CD14-positive monocyte (primary cell): Measurements from ENCODE around the gene DIS3L2. TPM values are rescaled to one million over a fixed set of nuclear protein-coding genes. Genes with fewer than 3 reads are reported as not detected.
A peak's percentile ranks its signal among the peaks of the same experiment; 100 is the strongest.
"Not testable (repeated sequence)": the region's sequence is repeated elsewhere in the genome, so short reads cannot be mapped to it uniquely, and the experiment has no call there.

Experiments used
- DNase-seq, 3 donors: peaks; one replicate each; pipeline ENCODE4 v3.0.0-alpha.2; 2011 to 2022
- H2AFZ ChIP-seq: 2 replicates; pipeline ENCODE4 v1.6.0; 2012; ENCODE audit warnings: mild to moderate bottlenecking, low read depth, low read length, inconsistent platforms; ENCODE audit not compliant: insufficient read depth, poor library complexity, severe bottlenecking
- H3K27ac ChIP-seq, 2 donors: 1 replicate in 1 of 2; 2 replicates in 1 of 2; pipeline ENCODE4 v1.5.1; 2012 to 2013; ENCODE audit warnings: low read length in 2 of 2, control low read depth in 1 of 2, inconsistent platforms in 1 of 2, low read depth in 1 of 2, mild to moderate bottlenecking in 1 of 2
- H3K27me3 ChIP-seq, 2 donors: one replicate each; pipeline versions ENCODE4 v1.6.0 to v1.6.1; 2011 to 2013; ENCODE audit warnings: low read length in 2 of 2; ENCODE audit not compliant: control insufficient read depth in 2 of 2, insufficient read depth in 2 of 2
- H3K36me3 ChIP-seq, 2 donors: replicated peaks in 1 of 2; 1 replicate in 1 of 2; 2 replicates in 1 of 2; pipeline versions ENCODE4 v1.5.1 to v1.6.1; 2012 to 2013; ENCODE audit warnings: low read length in 2 of 2, control low read depth in 1 of 2, inconsistent platforms in 1 of 2, mild to moderate bottlenecking in 1 of 2; ENCODE audit not compliant: insufficient read depth in 2 of 2, control insufficient read depth in 1 of 2
- H3K4me1 ChIP-seq, 2 donors: 1 replicate in 1 of 2; 2 replicates in 1 of 2; pipeline versions ENCODE4 v1.5.1 to v1.6.1; 2012 to 2013; ENCODE audit warnings: low read length in 2 of 2, control low read depth in 1 of 2, inconsistent platforms in 1 of 2, mild to moderate bottlenecking in 1 of 2, moderate library complexity in 1 of 2; ENCODE audit not compliant: insufficient read depth in 2 of 2, control insufficient read depth in 1 of 2
- H3K4me2 ChIP-seq: replicated peaks from 2 replicates; pipeline ENCODE3; 2012; ENCODE audit warnings: low read length, moderate library complexity, mild to moderate bottlenecking; ENCODE audit not compliant: poor library complexity, severe bottlenecking; ENCODE audit errors: extremely low read depth
- H3K4me3 ChIP-seq, 3 experiments: fragments of 200-600 bp in 1 of 3; sonication (generic) in 1 of 3; replicated peaks in 1 of 3; 1 replicate in 2 of 3; 2 replicates in 1 of 3; pipeline ENCODE4 v1.5.1; 2011 to 2013; ENCODE audit warnings: low read length in 3 of 3, mild to moderate bottlenecking in 3 of 3, control low read depth in 2 of 3, low read depth in 2 of 3, inconsistent platforms in 1 of 3, moderate library complexity in 1 of 3
- H3K79me2 ChIP-seq: 2 replicates; pipeline ENCODE4 v1.6.0; 2012; ENCODE audit warnings: mild to moderate bottlenecking, control low read depth, inconsistent platforms, low read length, moderate library complexity; ENCODE audit not compliant: insufficient read depth
- H3K9ac ChIP-seq: 2 replicates; pipeline ENCODE4 v1.6.0; 2017; ENCODE audit warnings: low read length, mild to moderate bottlenecking; ENCODE audit not compliant: insufficient read depth, poor library complexity, severe bottlenecking
- H3K9me3 ChIP-seq, 2 donors: replicated peaks in 1 of 2; 1 replicate in 1 of 2; 2 replicates in 1 of 2; pipeline versions ENCODE4 v1.5.1 to v1.6.1; 2012 to 2013; ENCODE audit warnings: low read length in 2 of 2, control low read depth in 1 of 2; ENCODE audit not compliant: control insufficient read depth in 1 of 2, insufficient read depth in 1 of 2
- H4K20me1 ChIP-seq: 2 replicates; pipeline ENCODE4 v1.6.0; 2012; ENCODE audit warnings: mild to moderate bottlenecking, low read length, control low read depth, moderate library complexity; ENCODE audit not compliant: insufficient read depth
- H3K27ac Mint-ChIP-seq, 7 donors: one replicate each; pipeline ENCODE4 v1.8.0; 2020; ENCODE audit warnings: mild to moderate bottlenecking in 7 of 7, mixed read lengths in 7 of 7, moderate library complexity in 6 of 7, inconsistent platforms in 2 of 7
- H3K27me3 Mint-ChIP-seq, 3 donors: one replicate each; pipeline ENCODE4 v1.8.0; 2021 to 2022; ENCODE audit warnings: low read depth in 3 of 3, mild to moderate bottlenecking in 3 of 3, mixed read lengths in 3 of 3, moderate library complexity in 3 of 3, inconsistent platforms in 1 of 3
- H3K36me3 Mint-ChIP-seq, 2 donors: one replicate each; pipeline ENCODE4 v1.8.0; 2020; ENCODE audit warnings: mixed read lengths in 2 of 2, inconsistent platforms in 1 of 2, mild to moderate bottlenecking in 1 of 2
- H3K4me1 Mint-ChIP-seq: one replicate; pipeline ENCODE4 v1.8.0; 2020; ENCODE audit warnings: mild to moderate bottlenecking, mixed read lengths
- H3K4me3 Mint-ChIP-seq, 2 donors: one replicate each; pipeline ENCODE4 v1.8.0; 2020; ENCODE audit warnings: mild to moderate bottlenecking in 2 of 2, mixed read lengths in 2 of 2, moderate library complexity in 1 of 2
- H3K9me3 Mint-ChIP-seq, 7 donors: one replicate each; pipeline ENCODE4 v1.8.0; 2020 to 2022; ENCODE audit warnings: mixed read lengths in 7 of 7, mild to moderate bottlenecking in 6 of 7, moderate library complexity in 6 of 7, inconsistent platforms in 2 of 7
- WGBS: methylation state at CpG from one replicate; pipeline ENCODE4 v1.1.5; 2013; ENCODE audit warnings: missing lambda C conversion rate; ENCODE audit not compliant: insufficient coverage; 5-methylcytosine and 5-hydroxymethylcytosine counted together
- intact Hi-C, 2 donors: fragments of 100-400 bp; cut with micrococcal nuclease; formaldehyde crosslinking; loops; one replicate each; pipeline versions ENCODE4 v1.15.0 to v1.15.1; 2023
- polyA plus RNA-seq, 3 donors: library from polyadenylated mRNA; depleted of rRNA in 1 of 3; unstranded in 2 of 3; stranded (reverse) in 1 of 3; fragments of 300-500 nt in 2 of 3; fragments of >200 nt in 1 of 3; fragmentation: Illumina TruSeq in 2 of 3; gene quantifications; 1 replicate in 2 of 3; 2 replicates in 1 of 3; pipeline ENCODE4 v1.2.3, GENCODE V29; 2012 to 2021
- TF ChIP-seq, protein P1 (sequence below): fragments of 200-600 bp; IDR thresholded peaks from one replicate; pipeline ENCODE4 v1.8.0; 2022; ENCODE audit warnings: antibody characterized with exemption, mild to moderate bottlenecking

The DIS3L2 gene
- polyA plus RNA-seq, 3 donors = 6.0 to 21.7 (median 6.4) TPM

GRCh38 chr2:232326274-232327104 lies 365.0 kb downstream of the DIS3L2 start:
- peaks cover 14% of the 10 kb centered on the region for H3K4me1 Mint-ChIP-seq

More at GRCh38 chr2:232326274-232327104, 365.0 kb downstream of the DIS3L2 start:
- not testable (repeated sequence) for H2AFZ ChIP-seq, H3K4me2 ChIP-seq, H3K9me3 ChIP-seq, H3K4me3 ChIP-seq, H3K36me3 ChIP-seq, H3K79me2 ChIP-seq, H3K9me3 Mint-ChIP-seq, H3K36me3 Mint-ChIP-seq, H3K27me3 Mint-ChIP-seq, H4K20me1 ChIP-seq, DNase-seq, H3K4me1 ChIP-seq, H3K4me3 Mint-ChIP-seq, H3K27me3 ChIP-seq, H3K9ac ChIP-seq, H3K27ac ChIP-seq
- intact Hi-C loops = loop anchor here (2.0 to 5.0 kb wide), 3 partner anchors 34 to 419 kb away; no protein-coding TSS in a partner anchor
- 57% methylated on average over 3 of the region's 12 CpGs for WGBS
- peak overlapping the region in 1 of 7 donors; percentile 33 for H3K27ac Mint-ChIP-seq
- TF ChIP-seq, protein P1, sequence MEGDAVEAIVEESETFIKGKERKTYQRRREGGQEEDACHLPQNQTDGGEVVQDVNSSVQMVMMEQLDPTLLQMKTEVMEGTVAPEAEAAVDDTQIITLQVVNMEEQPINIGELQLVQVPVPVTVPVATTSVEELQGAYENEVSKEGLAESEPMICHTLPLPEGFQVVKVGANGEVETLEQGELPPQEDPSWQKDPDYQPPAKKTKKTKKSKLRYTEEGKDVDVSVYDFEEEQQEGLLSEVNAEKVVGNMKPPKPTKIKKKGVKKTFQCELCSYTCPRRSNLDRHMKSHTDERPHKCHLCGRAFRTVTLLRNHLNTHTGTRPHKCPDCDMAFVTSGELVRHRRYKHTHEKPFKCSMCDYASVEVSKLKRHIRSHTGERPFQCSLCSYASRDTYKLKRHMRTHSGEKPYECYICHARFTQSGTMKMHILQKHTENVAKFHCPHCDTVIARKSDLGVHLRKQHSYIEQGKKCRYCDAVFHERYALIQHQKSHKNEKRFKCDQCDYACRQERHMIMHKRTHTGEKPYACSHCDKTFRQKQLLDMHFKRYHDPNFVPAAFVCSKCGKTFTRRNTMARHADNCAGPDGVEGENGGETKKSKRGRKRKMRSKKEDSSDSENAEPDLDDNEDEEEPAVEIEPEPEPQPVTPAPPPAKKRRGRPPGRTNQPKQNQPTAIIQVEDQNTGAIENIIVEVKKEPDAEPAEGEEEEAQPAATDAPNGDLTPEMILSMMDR = peak; percentile 70
